ENCODE results near the gene TAOK1.

TAOK1 gene

GRCh38 chr17:29379084-29379991 lies 10.8 kb upstream of the TAOK1 start:
- DNase-seq, result no peak

GRCh38 chr17:29383686-29384085 lies 6.5 kb upstream of the TAOK1 start:
- DNase-seq, result no peak

DNA sequence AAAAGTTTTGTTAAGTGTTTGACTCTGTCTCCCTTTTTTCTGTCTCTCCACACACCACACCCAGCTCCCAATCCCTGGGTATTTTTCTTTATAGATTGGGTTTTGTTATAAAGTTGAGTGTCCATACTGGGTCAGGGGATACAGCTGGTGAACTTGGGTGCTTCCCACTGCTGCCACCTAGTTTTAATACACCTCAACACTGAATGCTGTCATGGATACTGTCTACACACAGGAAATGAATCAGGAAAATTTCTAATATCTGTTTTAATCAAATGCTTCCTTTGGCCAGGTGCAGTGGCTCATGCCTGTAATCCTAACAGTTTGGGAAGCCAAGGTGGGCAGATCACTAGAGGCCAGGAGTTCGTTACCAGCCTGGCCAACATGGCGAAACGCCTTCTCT lies 5.3 kb upstream of the TAOK1 start:
- no peak for DNase-seq

- DNase-seq, result no peak
Measured at GRCh38 chr17:29386760-29387159, 3.4 kb upstream of the TAOK1 start.

- no peak for DNase-seq
Measured at GRCh38 chr17:29388937-29389336, 1.2 kb upstream of the TAOK1 start.

GRCh38 chr17:29390851-29391631 lies 878 bp downstream of the TAOK1 start:
- DNase-seq, result no peak

DNA sequence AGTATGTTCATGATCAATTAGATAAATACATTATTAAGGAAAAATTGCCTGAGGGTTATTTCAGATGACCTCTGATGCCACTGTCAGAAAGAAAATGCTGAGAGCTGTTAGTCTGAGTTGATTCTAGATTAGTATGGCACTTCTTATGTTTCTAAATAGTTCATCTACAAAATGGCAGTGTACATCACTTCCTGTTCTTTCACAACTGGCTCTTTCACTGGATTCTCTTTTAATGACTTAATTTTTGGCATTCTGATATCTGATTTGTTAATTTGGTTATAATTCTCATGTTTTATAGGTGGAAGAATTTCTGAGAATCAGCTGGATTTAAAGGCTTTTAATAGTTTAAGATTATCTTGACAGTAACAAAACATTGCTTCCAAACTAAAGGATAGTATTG lies 3.3 kb downstream of the TAOK1 start:
- DNase-seq, result no peak

- DNase-seq, result no peak
Measured at GRCh38 chr17:29394761-29395160, 4.6 kb downstream of the TAOK1 start.

DNA sequence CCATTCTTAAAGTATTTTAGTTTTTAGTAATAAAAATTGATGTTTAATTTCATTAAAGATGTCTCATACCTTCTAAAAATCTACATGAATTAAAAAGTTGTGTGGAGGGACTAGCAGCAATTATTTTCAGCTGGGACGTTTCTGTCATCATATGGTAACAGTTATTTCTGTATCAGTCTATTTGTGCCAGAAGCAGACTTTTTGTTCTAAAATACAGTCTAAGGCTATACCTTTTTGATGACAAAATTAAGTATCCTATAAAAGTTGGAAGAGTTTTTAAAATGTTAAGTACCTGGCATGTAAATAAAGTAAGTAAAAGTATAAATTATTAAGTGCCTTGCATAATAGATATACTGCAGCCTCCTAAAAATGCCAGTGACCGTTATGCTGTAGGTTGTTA lies 5.9 kb downstream of the TAOK1 start:
- no peak for DNase-seq

GRCh38 chr17:29399634-29400033 lies 9.5 kb downstream of the TAOK1 start:
- no peak for DNase-seq

DNA sequence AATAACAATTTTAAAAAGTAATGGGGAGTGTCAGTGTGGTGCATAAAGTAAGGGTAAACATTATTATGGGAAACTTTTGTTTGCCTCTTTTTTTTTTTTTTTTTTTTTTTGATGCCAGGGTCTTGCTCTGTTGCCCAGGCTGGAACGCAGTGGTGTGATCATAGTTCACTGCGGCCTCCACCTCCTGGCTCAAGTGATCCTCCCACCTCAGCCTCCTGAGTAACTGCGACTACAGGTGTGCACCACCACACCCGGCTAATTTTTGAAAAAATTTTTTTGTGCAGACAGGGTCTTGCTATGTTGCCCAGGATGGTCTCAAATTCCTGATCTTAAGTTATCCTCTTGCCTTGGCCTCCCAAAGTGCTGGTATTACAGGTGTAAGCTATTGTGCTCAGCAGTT lies 10.7 kb downstream of the TAOK1 start:
- no peak for DNase-seq

GRCh38 chr17:29401258-29401657 lies 11.1 kb downstream of the TAOK1 start:
- DNase-seq, result no peak

GRCh38 chr17:29407856-29408255 lies 17.7 kb downstream of the TAOK1 start:
- DNase-seq, result no peak

- no peak for DNase-seq
Measured at GRCh38 chr17:29409963-29410362, 19.8 kb downstream of the TAOK1 start.

- no peak for DNase-seq
Measured at GRCh38 chr17:29412780-29413565, 22.8 kb downstream of the TAOK1 start.

GRCh38 chr17:29420128-29420527 lies 30.0 kb downstream of the TAOK1 start:
- no peak for DNase-seq

- DNase-seq, result no peak
Measured at GRCh38 chr17:29430275-29430674, 40.1 kb downstream of the TAOK1 start.

DNA sequence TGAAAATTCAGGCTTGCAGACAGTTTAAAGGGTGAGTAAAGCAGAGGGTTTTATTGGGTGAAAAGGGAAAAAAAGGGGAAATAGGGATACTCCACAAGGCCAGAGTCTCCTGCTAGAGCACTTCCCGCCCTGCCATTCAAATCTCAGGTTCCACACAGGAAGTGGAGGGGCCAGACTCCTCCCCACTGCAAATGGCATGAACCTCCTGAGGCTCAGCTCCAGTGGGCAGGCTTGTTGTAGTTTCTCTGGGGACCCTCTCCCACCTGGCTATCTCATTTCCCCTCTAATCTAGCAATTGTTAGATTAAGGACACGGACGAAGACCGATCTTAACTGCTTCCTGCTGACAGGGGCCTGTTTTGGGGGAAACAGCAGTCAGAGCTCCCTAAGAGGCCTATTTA lies 43.4 kb downstream of the TAOK1 start:
- DNase-seq, result no peak

GRCh38 chr17:29434550-29434949 lies 44.4 kb downstream of the TAOK1 start:
- DNase-seq, result no peak

- DNase-seq, result no peak
Measured at GRCh38 chr17:29442451-29442850, 52.3 kb downstream of the TAOK1 start.

GRCh38 chr17:29443041-29443739 lies 53.0 kb downstream of the TAOK1 start:
- DNase-seq, result no peak

GRCh38 chr17:29444589-29444988 lies 54.4 kb downstream of the TAOK1 start:
- DNase-seq, result no peak

DNA sequence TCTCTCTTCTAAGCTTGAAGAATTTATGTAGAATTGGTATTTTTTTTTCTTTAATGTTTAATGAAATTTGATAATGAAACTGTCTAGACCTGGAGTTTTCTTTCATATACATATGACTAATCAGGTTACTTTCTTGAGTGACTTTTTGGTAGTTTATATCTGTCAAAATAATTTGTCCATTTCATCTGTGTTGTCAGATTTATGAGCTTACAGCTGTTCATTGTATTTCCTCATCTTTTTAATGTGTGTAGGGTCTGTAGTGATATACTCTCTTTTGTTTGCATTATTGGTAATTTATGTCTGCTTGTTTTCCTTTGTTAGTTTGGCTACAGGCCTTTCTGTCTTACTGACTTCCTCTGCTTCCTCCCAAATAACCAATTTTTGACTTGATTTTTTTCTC lies 55.7 kb downstream of the TAOK1 start:
- no peak for DNase-seq
